Measurements from ENCODE around the gene SSR4.

The SSR4 gene

DNA sequence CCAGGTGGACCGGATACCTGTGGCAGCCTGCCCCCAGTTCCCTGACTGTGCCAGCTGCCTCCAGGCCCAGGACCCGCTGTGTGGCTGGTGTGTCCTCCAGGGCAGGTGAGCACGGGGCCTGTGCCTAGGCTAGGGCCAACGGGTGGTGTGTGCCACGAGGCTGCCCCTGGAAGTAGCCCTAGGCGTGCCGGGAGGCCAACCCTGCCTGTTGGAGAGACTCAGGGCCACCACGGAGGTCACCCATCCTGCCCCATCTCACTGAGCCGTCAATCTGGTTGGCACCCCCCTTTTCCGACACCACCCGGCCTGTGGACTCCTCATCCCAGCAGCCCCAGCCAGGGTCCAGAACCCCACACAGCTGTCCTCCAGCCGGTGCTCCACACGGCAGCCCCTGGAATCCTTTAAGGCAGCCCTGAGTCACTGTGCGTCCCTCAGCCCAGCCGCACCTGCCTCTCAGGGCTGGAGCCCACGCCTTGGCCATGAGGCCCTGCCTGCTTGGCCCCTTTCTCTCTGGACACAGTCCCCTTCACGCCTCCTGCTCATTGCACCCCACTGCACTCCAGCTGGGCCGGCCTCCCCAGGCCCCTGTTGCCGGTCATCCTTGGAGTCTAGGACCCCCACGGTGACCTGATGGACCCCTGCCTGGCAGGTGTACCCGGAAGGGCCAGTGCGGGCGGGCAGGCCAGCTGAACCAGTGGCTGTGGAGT is 25.2 kb upstream of the SSR4 start:
- no peak for DNase-seq (ENCODE audit: low read depth)

DNA sequence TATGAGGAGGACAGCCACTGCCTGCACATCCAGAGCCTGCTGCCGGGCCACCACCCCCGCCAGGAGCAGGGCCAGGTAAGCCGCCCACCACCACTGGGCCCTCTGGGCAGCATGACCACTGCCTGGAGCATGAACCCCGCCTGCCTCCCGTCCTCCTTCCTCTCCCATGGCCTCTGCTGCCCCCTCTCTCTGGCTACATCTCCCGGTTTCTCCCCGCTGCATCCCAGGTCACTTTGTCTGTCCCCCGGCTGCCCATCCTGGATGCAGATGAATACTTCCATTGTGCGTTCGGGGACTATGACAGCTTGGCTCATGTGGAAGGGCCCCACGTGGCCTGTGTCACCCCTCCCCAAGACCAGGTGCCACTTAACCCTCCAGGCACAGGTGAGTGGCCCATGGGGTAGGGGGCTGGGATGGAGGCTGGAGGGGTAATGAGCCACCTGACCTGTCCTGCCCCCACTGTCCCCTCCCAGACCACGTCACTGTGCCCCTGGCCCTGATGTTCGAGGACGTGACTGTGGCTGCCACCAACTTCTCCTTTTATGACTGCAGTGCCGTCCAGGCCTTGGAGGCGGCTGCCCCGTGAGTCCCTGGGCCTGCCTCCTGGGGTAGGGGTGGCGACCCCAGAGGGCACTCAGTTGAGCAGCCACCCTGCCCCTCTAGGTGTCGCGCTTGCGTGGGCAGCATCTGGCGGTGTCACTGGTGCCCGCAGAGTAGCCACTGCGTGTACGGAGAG is 24.4 kb upstream of the SSR4 start:
- no peak for DNase-seq (ENCODE audit: low read depth)

DNA sequence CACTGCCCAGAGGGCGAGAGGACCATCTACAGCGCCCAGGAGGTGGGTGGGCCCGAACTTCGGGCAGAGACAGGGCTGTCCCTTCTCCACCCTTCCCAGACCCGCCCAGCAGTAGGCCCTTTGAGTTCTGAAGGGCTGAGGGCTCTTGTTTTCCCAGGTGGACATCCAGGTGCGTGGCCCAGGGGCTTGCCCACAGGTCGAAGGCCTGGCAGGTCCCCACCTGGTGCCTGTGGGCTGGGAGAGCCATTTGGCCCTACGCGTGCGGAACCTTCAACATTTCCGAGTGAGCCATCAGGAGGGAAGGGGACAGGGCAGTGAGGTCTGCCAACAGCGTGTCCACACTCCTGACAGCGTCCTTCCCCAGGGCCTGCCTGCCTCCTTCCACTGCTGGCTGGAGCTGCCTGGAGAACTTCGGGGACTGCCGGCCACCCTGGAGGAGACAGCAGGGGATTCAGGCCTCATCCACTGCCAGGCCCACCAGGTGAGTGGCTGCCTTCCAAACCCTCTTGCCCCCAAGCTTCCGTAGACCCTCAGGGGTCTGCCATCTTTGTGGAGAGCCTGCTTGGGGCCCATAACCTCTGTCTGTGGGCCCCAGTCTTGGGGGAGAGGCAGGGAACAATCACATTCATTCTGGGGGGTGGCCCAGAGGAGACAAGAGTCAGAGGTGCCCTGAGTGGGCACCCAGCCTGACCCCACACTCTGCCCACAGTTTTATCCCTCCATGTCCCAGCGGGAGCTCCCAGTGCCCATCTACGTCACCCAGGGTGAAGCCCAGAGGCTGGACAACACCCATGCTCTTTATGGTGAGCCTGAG is 23.7 kb upstream of the SSR4 start:
- DNase-seq (ENCODE audit: low read depth) = no peak

DNA sequence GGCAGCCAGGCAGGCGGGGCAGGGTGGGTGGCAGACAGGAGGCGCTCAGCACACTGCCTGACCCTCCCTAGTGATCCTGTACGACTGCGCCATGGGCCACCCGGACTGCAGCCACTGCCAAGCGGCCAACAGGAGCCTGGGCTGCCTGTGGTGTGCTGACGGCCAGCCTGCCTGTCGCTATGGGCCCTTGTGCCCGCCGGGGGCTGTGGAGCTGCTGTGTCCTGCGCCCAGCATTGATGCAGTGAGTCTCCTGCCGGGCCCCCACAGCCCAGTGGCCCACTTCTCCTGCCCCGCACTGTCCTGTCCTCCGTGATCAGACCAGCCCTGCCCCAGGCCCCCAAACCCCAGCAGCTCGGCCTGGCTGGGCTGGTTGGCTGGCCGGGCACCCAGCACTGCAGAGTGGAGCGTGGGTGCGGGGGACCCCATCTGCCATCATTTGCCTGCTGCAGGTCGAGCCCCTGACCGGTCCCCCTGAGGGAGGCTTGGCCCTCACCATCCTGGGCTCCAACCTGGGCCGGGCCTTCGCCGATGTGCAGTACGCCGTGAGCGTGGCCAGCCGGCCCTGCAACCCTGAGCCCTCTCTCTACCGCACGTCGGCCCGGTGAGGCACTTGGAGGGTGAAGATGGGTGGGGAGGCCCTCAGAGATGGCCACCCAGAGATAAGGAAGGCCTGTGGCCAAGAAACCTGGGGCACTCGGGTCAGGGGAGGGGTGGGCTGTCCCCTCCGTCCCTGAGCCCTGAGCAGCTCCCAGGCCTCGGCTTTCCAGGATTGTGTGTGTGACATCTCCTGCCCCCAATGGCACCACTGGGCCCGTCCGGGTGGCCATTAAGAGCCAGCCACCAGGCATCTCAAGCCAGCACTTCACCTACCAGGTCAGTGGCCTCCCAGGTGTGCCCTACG is 22.8 kb upstream of the SSR4 start:
- no peak for DNase-seq (ENCODE audit: low read depth)

DNA sequence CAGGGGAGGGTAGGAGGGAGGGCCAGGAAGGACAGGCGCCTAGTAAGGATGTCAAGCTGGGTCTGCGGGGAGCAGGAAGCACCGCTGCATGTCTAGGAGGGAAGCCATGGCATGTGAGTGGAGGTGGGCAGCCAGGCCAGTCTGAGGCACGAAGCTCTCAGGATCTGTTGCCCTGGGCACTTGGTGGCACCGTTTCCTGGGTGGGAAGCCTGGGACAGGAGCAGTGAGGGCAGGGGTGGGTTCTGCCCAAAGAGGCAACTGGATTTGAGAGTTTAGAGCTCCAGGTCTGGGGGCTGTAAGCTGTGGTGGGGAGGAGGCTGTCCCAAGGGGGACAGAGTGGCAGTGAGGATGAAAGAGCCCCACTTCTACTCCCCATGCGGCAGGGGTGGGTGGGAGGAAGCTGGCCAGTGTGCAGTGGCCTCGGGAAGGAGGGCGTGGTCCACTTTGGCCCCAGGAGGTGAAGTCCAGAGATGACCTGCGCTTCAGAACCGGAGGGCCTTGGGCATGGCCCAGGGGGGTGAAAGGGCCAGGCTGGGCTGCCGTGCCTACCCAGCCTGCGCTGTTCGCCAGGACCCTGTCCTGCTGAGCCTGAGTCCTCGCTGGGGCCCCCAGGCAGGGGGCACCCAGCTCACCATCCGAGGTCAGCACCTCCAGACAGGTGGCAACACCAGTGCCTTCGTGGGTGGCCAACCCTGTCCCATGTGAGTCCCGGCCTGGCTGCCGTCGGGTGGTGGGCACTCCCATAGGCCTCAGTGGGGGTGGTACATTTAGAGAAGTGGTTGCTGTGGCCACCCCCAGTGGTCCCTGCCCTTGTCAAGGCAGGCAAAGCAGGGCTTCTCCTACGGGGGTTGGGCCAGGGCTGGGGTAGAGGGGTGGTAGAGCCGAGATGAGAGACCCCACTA is 21.9 kb upstream of the SSR4 start:
- DNase-seq (ENCODE audit: low read depth) = no peak

DNA sequence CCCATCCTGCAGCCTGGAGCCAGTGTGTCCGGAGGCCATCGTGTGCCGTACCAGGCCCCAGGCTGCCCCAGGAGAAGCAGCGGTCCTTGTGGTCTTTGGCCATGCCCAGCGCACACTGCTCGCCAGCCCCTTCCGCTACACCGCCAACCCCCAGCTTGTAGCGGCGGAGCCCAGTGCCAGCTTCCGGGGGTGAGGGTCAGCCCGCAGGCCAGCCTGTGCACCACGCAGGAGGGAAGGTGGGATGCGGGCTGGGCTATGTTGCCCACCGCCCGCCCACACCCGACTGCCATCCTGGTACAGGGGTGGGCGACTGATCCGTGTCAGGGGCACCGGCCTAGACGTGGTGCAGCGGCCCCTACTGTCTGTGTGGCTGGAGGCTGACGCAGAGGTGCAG is 21.3 kb upstream of the SSR4 start:
- DNase-seq (ENCODE audit: low read depth) = no peak

DNA sequence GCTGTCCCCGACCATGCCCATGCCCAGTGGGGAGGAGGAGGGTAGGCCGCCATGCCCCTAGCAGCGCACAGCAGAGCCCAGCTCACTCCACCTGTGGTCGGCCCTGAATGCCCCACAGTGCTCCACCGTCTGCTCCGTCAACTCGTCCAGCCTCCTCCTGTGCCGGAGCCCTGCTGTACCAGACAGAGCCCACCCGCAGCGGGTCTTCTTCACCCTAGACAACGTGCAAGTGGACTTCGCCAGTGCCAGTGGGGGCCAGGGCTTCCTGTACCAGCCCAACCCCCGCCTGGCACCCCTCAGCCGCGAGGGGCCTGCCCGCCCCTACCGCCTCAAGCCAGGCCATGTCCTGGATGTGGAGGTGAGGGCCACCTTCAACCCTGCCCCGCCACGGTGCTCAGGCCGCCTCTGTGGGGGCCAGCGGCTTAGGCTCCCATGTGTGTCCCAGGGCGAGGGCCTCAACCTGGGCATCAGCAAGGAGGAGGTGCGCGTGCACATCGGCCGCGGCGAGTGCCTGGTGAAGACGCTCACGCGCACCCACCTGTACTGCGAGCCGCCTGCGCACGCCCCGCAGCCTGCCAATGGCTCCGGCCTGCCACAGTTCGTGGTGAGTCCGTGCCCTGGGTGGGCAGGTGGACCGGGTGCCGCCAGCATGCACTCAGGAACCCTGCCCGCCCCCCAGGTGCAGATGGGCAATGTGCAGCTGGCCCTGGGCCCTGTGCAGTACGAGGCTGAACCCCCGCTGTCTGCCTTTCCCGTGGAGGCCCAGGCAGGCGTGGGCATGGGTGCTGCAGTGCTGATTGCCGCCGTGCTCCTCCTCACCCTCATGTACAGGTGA is 20.5 kb upstream of the SSR4 start:
- no peak for DNase-seq (ENCODE audit: low read depth)

DNA sequence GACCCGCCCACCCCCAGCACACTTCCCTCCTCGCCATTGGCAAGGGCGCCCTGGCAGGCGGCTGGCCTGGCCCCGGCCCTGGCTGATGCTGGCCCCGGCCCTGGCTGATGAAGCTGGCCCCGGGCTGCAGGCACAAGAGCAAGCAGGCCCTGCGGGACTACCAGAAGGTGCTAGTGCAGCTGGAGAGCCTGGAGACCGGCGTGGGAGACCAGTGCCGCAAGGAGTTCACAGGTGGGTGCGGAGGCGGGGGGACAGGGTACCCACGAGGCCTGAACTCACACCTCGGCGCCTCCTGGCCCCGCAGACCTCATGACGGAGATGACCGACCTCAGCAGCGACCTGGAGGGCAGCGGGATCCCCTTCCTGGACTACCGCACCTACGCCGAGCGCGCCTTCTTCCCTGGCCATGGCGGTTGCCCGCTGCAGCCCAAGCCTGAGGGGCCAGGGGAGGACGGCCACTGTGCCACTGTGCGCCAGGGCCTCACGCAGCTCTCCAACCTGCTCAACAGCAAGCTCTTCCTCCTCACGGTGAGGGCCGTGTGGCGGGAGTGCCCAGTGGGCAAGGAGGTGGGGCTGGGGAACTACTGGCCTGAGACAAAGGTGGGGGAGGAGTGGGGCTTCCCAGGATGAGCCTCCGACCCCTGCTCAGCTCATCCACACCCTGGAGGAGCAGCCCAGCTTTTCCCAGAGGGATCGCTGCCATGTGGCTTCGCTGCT is 19.7 kb upstream of the SSR4 start:
- no peak for DNase-seq (ENCODE audit: low read depth)

DNA sequence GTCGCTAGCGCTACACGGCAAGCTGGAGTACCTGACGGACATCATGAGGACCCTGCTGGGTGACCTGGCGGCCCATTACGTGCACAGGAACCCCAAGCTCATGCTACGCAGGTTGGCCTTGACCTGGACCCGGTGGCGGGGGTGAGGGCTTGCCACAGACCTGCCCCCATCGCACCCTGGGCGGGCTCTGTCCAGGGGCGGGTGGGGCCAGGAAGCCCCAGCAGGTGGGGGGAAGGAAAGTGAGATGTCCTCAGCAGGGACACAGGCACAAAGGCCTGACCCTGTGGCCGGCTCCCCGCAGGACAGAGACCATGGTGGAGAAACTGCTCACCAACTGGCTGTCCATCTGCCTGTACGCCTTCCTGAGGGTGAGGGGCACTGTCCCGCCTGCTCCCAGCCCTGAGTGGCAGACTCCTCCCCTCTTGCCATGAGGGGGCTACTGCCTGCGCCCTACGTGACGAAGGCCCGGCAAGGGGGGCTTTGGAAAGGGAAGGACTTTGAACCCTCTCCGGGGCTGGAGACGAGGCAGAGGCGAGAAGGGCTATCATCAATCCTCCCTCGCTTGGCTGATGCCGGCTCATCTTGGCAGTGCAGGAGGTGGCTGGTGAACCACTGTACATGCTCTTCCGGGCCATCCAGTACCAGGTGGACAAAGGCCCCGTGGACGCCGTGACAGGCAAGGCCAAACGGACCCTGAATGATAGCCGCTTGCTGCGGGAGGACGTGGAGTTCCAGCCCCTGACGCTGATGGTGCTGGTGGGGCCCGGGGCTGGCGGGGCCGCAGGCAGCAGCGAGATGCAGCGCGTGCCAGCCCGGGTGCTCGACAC is 19.0 kb upstream of the SSR4 start:
- no peak for DNase-seq (ENCODE audit: low read depth)

DNA sequence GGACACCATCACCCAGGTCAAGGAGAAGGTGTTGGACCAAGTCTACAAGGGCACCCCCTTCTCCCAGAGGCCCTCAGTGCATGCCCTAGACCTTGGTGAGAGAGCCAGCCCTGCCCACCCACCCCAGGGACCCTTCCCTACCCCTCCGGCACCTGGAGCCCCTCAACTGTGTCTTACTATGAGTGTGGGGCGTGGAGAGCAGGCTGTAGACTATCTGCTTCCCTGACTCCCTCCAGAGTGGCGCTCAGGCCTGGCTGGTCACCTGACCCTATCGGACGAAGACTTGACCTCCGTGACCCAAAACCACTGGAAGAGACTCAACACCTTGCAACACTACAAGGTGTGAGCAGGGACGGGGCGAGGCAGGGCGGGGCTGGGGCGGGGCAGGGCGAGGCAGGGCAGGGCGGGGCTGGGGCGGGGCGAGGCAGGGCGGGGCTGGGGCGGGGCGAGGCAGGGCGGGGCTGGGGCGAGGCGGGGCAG is 18.3 kb upstream of the SSR4 start:
- no peak for DNase-seq (ENCODE audit: low read depth)

DNA sequence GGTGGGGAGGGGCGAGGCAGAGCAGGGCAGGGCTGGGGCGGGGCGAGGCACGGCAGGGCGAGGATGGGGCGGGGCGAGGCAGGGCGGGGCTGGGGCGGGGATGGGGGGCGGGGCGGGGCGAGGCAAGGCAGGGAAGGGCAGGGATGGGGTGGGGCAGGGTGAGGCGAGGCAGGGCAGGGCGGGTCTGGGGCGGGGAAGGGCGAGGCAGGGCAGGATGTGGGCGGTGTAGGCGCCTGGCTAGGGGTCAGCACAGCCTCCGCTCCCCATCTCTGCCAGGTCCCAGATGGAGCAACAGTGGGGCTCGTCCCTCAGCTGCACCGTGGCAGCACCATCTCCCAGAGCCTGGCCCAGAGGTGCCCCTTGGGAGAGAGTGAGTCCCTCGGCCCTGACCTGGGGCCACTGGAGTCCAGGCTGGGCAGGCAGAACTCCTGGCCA is 17.8 kb upstream of the SSR4 start:
- DNase-seq (ENCODE audit: low read depth) = no peak

DNA sequence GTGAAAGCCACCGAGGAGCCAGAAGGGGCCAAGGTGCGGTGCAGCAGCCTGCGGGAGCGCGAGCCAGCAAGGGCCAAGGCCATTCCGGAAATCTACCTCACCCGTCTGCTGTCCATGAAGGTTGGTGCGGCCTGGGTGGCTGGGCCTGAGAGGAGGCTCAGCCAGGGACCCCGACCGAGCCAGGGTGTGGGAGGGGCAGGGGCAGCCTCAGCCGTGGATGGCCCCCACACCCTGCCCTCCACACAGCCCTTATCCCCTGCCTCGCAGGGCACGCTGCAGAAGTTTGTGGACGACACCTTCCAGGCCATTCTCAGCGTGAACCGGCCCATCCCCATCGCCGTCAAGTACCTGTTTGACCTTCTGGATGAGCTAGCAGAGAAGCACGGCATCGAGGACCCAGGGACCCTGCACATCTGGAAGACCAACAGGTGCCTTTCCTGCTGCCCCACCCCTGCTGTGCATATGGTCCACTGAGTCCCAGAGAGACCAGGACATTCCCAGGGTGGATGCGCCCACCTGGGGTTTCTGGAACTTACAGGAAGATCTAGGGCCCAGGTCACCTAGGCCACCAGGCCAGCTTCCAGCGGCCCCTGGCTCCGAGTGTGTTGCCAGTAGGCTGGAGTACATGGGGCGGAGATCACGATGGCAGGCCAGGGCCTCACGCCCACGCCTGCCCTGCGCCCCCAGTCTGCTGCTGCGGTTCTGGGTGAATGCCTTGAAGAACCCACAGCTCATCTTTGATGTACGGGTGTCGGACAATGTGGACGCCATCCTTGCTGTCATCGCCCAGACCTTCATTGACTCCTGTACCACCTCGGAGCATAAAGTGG is 17.0 kb upstream of the SSR4 start:
- no peak for DNase-seq (ENCODE audit: low read depth)

DNA sequence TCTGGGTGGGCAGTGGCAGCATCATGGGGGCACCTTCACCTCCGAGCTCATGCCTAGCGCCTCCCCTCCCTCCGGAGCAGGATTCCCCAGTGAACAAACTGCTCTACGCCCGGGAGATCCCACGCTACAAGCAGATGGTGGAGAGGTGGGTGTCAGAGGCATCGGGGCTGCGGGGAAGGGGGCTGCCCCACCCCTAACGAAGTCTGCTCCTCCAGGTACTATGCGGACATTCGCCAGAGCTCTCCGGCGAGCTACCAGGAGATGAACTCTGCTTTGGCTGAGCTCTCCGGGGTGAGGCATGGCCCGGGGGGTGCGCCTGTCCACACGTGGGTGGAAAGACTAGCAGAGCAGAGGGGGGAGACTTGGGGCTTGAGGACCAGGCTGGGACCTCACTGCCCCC is 16.3 kb upstream of the SSR4 start:
- no peak for DNase-seq (ENCODE audit: low read depth)

DNA sequence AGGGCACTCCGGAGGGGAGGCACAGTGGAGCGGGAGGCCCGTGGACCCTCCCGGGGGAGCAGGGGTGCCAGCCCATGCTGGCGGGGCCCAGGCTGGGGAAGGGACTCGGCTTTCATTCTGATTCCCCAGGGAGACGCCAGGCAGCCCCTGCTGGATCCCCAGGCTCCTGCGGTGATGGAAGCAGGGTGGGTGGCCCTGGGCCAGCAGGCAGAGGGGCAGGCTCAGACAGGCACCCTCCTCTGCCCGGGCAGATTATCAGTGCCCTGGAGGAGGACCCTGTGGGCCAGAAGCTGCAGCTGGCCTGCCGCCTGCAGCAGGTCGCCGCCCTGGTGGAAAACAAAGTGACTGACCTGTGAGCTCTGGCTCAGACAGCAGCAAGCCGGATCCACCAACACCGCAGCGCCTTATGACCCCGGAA is 15.8 kb upstream of the SSR4 start:
- DNase-seq (ENCODE audit: low read depth) = no peak

DNA sequence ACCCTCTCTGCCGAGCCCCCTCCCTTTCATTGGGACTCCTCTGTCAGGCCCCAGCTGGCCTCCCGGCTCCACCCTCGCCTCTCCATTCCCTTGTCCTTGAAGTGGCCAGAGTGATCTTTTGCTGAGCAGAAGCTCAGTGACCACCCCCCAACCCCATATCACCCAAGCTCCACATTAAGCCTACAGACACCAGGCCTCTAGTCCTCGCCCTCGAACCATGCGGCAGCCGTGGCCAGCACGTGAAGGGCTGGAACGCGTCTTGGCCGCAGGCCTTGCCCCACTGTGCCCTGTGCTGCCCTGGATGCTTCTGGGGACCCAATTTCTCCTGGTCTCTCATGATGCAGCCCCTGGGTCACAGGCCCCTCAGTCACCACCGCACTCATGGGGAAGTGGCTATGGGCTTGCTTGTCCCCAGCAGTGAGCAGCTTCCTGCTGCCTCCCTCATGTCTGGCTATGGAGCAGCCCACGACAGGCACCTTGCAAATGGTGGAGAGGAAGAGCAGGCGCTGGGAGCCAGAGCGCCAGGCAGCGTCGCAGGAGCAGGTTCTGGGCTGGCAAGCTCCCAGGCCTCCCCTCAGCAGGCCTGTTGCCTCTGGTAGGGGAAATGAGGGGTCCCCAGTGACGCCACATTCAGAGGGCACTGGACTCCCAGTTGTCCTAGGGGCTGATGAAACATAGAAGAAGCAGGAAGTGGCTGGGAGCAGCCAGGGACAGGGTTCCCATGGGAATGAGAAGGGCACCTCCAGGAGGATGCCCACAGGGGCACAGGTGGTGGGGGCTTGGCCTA is 14.4 kb upstream of the SSR4 start:
- no peak for DNase-seq (ENCODE audit: low read depth)

DNA sequence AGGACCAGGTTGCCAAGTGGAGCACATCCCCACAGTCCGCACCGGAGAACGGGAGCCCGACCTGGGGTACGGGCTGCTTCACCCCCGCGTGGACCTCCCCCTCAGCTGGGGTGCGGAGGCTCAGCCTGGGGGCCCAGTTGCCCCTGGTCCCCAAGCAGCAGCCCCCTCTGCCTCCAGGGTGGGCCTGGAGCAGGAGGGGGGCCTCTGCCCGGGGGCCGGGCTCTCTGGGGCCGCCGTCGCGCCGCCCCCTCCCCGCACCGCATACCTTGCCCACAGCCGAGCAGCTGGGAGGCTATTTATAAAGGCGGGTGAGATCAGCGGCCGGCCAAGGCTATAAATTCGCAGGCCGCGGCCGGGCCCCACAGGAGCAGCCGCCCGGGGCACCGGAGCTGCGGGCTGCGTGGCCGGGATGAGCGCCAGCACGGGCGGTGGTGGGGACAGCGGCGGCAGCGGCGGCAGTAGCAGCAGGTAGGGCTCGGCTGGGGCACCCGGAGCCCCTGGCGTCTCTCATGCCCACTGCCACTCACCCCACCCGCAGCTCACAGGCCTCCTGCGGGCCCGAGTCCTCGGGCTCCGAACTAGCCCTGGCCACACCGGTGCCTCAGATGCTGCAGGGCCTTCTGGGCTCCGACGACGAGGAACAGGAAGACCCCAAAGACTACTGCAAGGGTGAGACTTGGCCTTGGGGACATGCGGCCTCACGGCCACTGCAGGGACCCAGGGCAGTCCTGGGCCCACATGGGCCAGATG is 13.6 kb upstream of the SSR4 start, which contains the start of gene SRPK3:
TSS of gene SRPK3 (plus strand) at position 364 of the 750 bp plus-strand sequence. CDS start at position 410, 46 bp downstream.
- no peak for DNase-seq (ENCODE audit: low read depth)

All from stimulated activated CD8-positive, alpha-beta memory T cell treated with anti-CD3 and anti-CD28 coated beads, Interleukin-15, amount 100 ng/mL, for 24 hours (primary cell).